ENCODE results near the gene B3GAT2.
A peak's percentile ranks its signal among the peaks of the same experiment; 100 is the strongest.
"Not testable (repeated sequence)": the region's sequence is repeated elsewhere in the genome, so short reads cannot be mapped to it uniquely, and the experiment has no call there.

B3GAT2 gene

GRCh38 chr6:70956451-70957283 is at the start of gene B3GAT2:
B3GAT2 (minus strand) TSS chr6:70957060; CDS start chr6:70956429, 631 bp downstream.
- DNase-seq (ENCODE audit: low read depth in 1 of 2, low spot score in 1 of 2): no peak

- no peak for DNase-seq (ENCODE audit: low read depth in 1 of 2, low spot score in 1 of 2)
Measured at GRCh38 chr6:70998148-70998547, 41.3 kb upstream of the B3GAT2 start.

GRCh38 chr6:70997379-70997778 is 40.5 kb upstream of the B3GAT2 start:
- no peak for DNase-seq (ENCODE audit: low read depth in 1 of 2, low spot score in 1 of 2)

GRCh38 chr6:70996106-70996505 is 39.2 kb upstream of the B3GAT2 start:
- no peak for DNase-seq (ENCODE audit: low read depth in 1 of 2, low spot score in 1 of 2)

- DNase-seq (ENCODE audit: low read depth in 1 of 2, low spot score in 1 of 2): no peak
Measured at GRCh38 chr6:70995411-70995810, 38.6 kb upstream of the B3GAT2 start.

- DNase-seq (ENCODE audit: low read depth in 1 of 2, low spot score in 1 of 2): no peak
Measured at GRCh38 chr6:70991253-70991652, 34.4 kb upstream of the B3GAT2 start.

GRCh38 chr6:70985156-70985555 is 28.3 kb upstream of the B3GAT2 start:
- DNase-seq (ENCODE audit: low read depth in 1 of 2, low spot score in 1 of 2): no peak

- no peak for DNase-seq (ENCODE audit: low read depth in 1 of 2, low spot score in 1 of 2)
Measured at GRCh38 chr6:70982747-70983146, 25.9 kb upstream of the B3GAT2 start.

- no peak for DNase-seq (ENCODE audit: low read depth in 1 of 2, low spot score in 1 of 2)
Measured at GRCh38 chr6:70980727-70981126, 23.9 kb upstream of the B3GAT2 start.

- DNase-seq (ENCODE audit: low read depth in 1 of 2, low spot score in 1 of 2): no peak
Measured at GRCh38 chr6:70973604-70974003, 16.7 kb upstream of the B3GAT2 start.

GRCh38 chr6:70967049-70967448 is 10.2 kb upstream of the B3GAT2 start:
- DNase-seq (ENCODE audit: low read depth in 1 of 2, low spot score in 1 of 2): no peak

GRCh38 chr6:70957284-70957617 is 391 bp upstream of the B3GAT2 start:
- DNase-seq (ENCODE audit: low read depth in 1 of 2, low spot score in 1 of 2): no peak

- DNase-seq (ENCODE audit: low read depth in 1 of 2, low spot score in 1 of 2): no peak
Measured at GRCh38 chr6:70956191-70956450, 739 bp downstream of the B3GAT2 start.

- peak; percentile 71 to 74 for DNase-seq (ENCODE audit: low read depth in 1 of 2, low spot score in 1 of 2)
Measured at GRCh38 chr6:70955441-70956190, 1.2 kb downstream of the B3GAT2 start.

GRCh38 chr6:70954750-70955149 is 2.1 kb downstream of the B3GAT2 start:
- DNase-seq (ENCODE audit: low read depth in 1 of 2, low spot score in 1 of 2): no peak

- no peak for DNase-seq (ENCODE audit: low read depth in 1 of 2, low spot score in 1 of 2)
Measured at GRCh38 chr6:70954176-70954575, 2.7 kb downstream of the B3GAT2 start.

- no peak for DNase-seq (ENCODE audit: low read depth in 1 of 2, low spot score in 1 of 2)
Measured at GRCh38 chr6:70952608-70953165, 4.2 kb downstream of the B3GAT2 start.

- DNase-seq (ENCODE audit: low read depth in 1 of 2, low spot score in 1 of 2): not testable (repeated sequence)
Measured at GRCh38 chr6:70944321-70944720, 12.5 kb downstream of the B3GAT2 start.

GRCh38 chr6:70933853-70934252 is 23.0 kb downstream of the B3GAT2 start:
- no peak for DNase-seq (ENCODE audit: low read depth in 1 of 2, low spot score in 1 of 2)

GRCh38 chr6:70905742-70906141 is 51.1 kb downstream of the B3GAT2 start:
- DNase-seq (ENCODE audit: low read depth in 1 of 2, low spot score in 1 of 2): no peak

- DNase-seq (ENCODE audit: low read depth in 1 of 2, low spot score in 1 of 2): no peak
Measured at GRCh38 chr6:70903665-70904452, 53.0 kb downstream of the B3GAT2 start.

GRCh38 chr6:70901324-70901723 is 55.5 kb downstream of the B3GAT2 start:
- no peak for DNase-seq (ENCODE audit: low read depth in 1 of 2, low spot score in 1 of 2)
